DOHH2 (cell line): Measurements from ENCODE around the gene KLHDC8A.

ENCODE experiments used
- EZH2phosphoT487 ChIP-seq: fragments of 200-600 bp; sonication (generic); IDR thresholded peaks from 2 replicates; pipeline ENCODE4 v1.6.1; 2017; ENCODE audit warnings: borderline replicate concordance, mild to moderate bottlenecking, antibody characterized with exemption, low read length, moderate library complexity, mixed read lengths
- TF ChIP-seq, protein P1 (sequence below): fragments of 200-600 bp; sonication (generic); IDR thresholded peaks from one replicate; pipeline ENCODE4 v1.5.1; 2014; ENCODE audit warnings: antibody characterized with exemption, mild to moderate bottlenecking, low read depth, low read length; ENCODE audit not compliant: poor library complexity, severe bottlenecking

DNA sequence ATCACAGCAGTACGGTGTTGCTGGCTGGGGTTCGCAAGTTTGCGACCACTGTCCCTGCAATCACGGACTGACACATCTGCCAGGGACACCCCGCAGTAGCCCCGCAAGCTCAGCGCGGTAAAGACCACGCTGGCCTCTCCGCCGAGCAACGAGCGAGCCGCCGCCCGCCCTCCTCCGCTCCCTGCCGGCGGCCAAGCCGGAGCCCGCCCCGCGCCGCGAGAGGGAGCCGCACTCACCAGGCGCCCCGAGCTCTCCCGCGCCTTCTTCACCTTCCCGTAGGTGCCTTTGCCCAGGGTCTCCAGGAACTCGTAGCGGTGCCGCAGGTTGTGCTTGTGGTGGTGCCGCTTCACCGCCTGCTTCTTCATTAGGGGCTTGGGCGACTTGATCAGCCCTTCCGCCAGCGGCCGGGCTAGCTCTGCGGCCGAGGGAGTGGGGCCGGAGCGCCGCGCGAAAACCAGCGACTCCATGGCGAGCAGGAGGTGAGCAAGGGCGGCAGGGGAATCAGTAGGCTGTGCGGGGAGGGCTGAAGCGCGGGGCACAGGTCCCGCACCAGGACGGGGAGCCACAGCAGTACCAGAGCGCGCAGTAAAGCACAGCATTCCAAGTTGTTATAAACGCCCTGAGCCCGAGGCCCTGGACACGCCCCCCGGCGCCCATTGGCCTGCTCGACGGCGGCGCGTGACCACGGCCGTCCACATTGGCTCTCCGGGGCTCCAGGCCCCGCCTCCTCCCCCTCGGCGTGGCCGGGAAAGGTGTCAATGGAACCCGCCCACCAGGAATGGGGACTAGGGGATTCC is 35.4 kb downstream of the KLHDC8A start, which contains the start of gene NUAK2:
- TF ChIP-seq, protein P1, sequence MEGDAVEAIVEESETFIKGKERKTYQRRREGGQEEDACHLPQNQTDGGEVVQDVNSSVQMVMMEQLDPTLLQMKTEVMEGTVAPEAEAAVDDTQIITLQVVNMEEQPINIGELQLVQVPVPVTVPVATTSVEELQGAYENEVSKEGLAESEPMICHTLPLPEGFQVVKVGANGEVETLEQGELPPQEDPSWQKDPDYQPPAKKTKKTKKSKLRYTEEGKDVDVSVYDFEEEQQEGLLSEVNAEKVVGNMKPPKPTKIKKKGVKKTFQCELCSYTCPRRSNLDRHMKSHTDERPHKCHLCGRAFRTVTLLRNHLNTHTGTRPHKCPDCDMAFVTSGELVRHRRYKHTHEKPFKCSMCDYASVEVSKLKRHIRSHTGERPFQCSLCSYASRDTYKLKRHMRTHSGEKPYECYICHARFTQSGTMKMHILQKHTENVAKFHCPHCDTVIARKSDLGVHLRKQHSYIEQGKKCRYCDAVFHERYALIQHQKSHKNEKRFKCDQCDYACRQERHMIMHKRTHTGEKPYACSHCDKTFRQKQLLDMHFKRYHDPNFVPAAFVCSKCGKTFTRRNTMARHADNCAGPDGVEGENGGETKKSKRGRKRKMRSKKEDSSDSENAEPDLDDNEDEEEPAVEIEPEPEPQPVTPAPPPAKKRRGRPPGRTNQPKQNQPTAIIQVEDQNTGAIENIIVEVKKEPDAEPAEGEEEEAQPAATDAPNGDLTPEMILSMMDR: peak; percentile 48
- TF ChIP-seq EZH2phosphoT487: no peak
